HCT116 (cell line): ENCODE results near the gene TM9SF4. TPM values are rescaled to one million over a fixed set of nuclear protein-coding genes. Genes with fewer than 3 reads are reported as not detected.

Source experiments
- ATAC-seq: fragments of 200-7000 bp; cut with Tn5 transposase; 2 replicates; pipeline ENCODE4 v1.9.1; 2020; ENCODE audit warnings: mild to moderate bottlenecking, moderate library complexity
- BruUV-seq: library from RNA; stranded (reverse); fragments of 400-500 nt; replicated peaks from 2 replicates; lab custom pipeline; 2021; lab: Mats Ljungman, UMichigan
- CTCF ChIA-PET: fragments of 300-600 bp; sonication (Branson Sonifier 250); formaldehyde crosslinking; loops from one replicate; lab custom pipeline; 2021; ENCODE audit warnings: antibody characterized with exemption; lab: Charles Lee
- POLR2A ChIA-PET: fragments of 300-600, 350-600 bp; sonication (Branson Sonifier 250); formaldehyde crosslinking; loops from one replicate; lab custom pipeline; 2021; ENCODE audit warnings: antibody characterized with exemption; lab: Charles Lee
- RAD21 ChIA-PET, 2 experiments: fragments of 300-600 bp; sonication (Branson Sonifier 250); formaldehyde crosslinking; loops; one replicate each; lab custom pipeline; 2023; ENCODE audit warnings: low total read pairs in 2 of 2; ENCODE audit not compliant: uncharacterized antibody in 2 of 2, unreplicated experiment in 2 of 2, low non-redundant PET in 1 of 2; lab: Charles Lee
- DNase-seq: peaks from one replicate; pipeline ENCODE4 v3.0.0-alpha.2; 2010; ENCODE audit warnings: low read depth, low spot score
- H2AFZ ChIP-seq: fragments of 200-600 bp; shearing (Covaris generic), sonication (generic); 2 replicates; pipeline ENCODE4 v1.6.1; 2017; ENCODE audit warnings: low read depth, mixed run types, mixed read lengths, antibody characterized with exemption, low read length; ENCODE audit not compliant: poor library complexity, severe bottlenecking
- H3K27ac ChIP-seq: 2 replicates; pipeline ENCODE4 v1.5.1; 2012; ENCODE audit warnings: low read depth, low read length
- H3K27me3 ChIP-seq: fragments of 200-600 bp; sonication (generic); 2 replicates; pipeline ENCODE4 v1.6.1; 2016; ENCODE audit warnings: mixed run types, low read length, mixed read lengths; ENCODE audit not compliant: insufficient read depth
- H3K36me3 ChIP-seq, 2 experiments: fragments of 200-500 bp in 1 of 2; fragments of 200-600 bp in 1 of 2; sonication (Bioruptor generic) in 1 of 2; sonication (generic) in 1 of 2; 2 replicates each; pipeline versions ENCODE4 v1.5.1 to v1.6.1; 2014 to 2016; ENCODE audit warnings: low read length in 2 of 2, inconsistent platforms in 1 of 2, mixed read lengths in 1 of 2, mixed run types in 1 of 2; ENCODE audit not compliant: insufficient read depth in 2 of 2, control insufficient read depth in 1 of 2
- H3K4me1 ChIP-seq, 2 experiments: fragments of 200-600 bp in 1 of 2; sonication (generic) in 1 of 2; 2 replicates each; pipeline versions ENCODE4 v1.5.1 to v1.6.1; 2012 to 2017; ENCODE audit warnings: low read length in 2 of 2, inconsistent platforms in 1 of 2, mild to moderate bottlenecking in 1 of 2, mixed read lengths in 1 of 2, mixed run types in 1 of 2, moderate library complexity in 1 of 2; ENCODE audit not compliant: insufficient read depth in 2 of 2, control insufficient read depth in 1 of 2
- H3K4me2 ChIP-seq: fragments of 200-600 bp; sonication (generic); 2 replicates; pipeline ENCODE4 v1.6.1; 2017; ENCODE audit warnings: mixed run types, low read length, mixed read lengths
- H3K4me3 ChIP-seq, 2 experiments: fragments of 200-600 bp in 1 of 2; sonication (generic) in 1 of 2; replicated peaks in 1 of 2; 2 replicates each; pipeline ENCODE4 v1.5.1; 2011 to 2016; ENCODE audit warnings: low read length in 2 of 2, control low read depth in 1 of 2, low read depth in 1 of 2, mild to moderate bottlenecking in 1 of 2, mixed read lengths in 1 of 2, mixed run types in 1 of 2
- H3K79me2 ChIP-seq: fragments of 200-600 bp; sonication (generic); 2 replicates; pipeline ENCODE4 v1.6.1; 2017; ENCODE audit warnings: mild to moderate bottlenecking, mixed run types, low read length, moderate library complexity, mixed read lengths; ENCODE audit not compliant: insufficient read depth
- H3K9ac ChIP-seq: fragments of 200-600 bp; sonication (generic); 2 replicates; pipeline ENCODE4 v1.6.1; 2016; ENCODE audit warnings: low read length, mixed read lengths
- H3K9me2 ChIP-seq: fragments of 200-600 bp; sonication (generic), shearing (Covaris generic); 2 replicates; pipeline ENCODE4 v1.6.1; 2017; ENCODE audit warnings: mixed run types, mild to moderate bottlenecking, moderate library complexity; ENCODE audit not compliant: insufficient read depth
- H3K9me3 ChIP-seq, 2 experiments: fragments of 200-500 bp in 1 of 2; fragments of 200-600 bp in 1 of 2; sonication (Bioruptor generic) in 1 of 2; sonication (generic) in 1 of 2; 2 replicates each; pipeline ENCODE4 v1.6.1; 2014 to 2017; ENCODE audit warnings: low read length in 2 of 2, mixed read lengths in 2 of 2, inconsistent platforms in 1 of 2, low read depth in 1 of 2, mild to moderate bottlenecking in 1 of 2, mixed run types in 1 of 2, moderate library complexity in 1 of 2; ENCODE audit not compliant: control insufficient read depth in 1 of 2, insufficient read depth in 1 of 2
- H4K20me1 ChIP-seq: fragments of 200-600 bp; sonication (generic), shearing (Covaris generic); 2 replicates; pipeline ENCODE4 v1.6.1; 2017; ENCODE audit warnings: mixed run types, mild to moderate bottlenecking, moderate library complexity; ENCODE audit not compliant: insufficient read depth
- EZH2 ChIP-seq: fragments of 200-600 bp; sonication (generic); IDR thresholded peaks from 2 replicates; pipeline ENCODE4 v1.6.1; 2017; ENCODE audit warnings: antibody characterized with exemption, mixed run types
- FOSL1 ChIP-seq: IDR thresholded peaks from 2 replicates; pipeline ENCODE4 v1.6.1; 2012; ENCODE audit warnings: low read depth
- MAX ChIP-seq: IDR thresholded peaks from 2 replicates; pipeline ENCODE4 v1.6.1; 2012
- REST ChIP-seq: IDR thresholded peaks from 2 replicates; pipeline ENCODE4 v1.6.1; 2012; ENCODE audit warnings: low read depth
- SIN3A ChIP-seq: IDR thresholded peaks from 2 replicates; pipeline ENCODE4 v1.6.1; 2012; ENCODE audit warnings: low read depth
- SP1 ChIP-seq: IDR thresholded peaks from 2 replicates; pipeline ENCODE4 v1.6.1; 2012; ENCODE audit warnings: low read depth
- SRF ChIP-seq: IDR thresholded peaks from 2 replicates; pipeline ENCODE4 v1.6.1; 2012; ENCODE audit warnings: low read depth
- ZBTB33 ChIP-seq: IDR thresholded peaks from 2 replicates; pipeline ENCODE4 v1.6.1; 2011; ENCODE audit warnings: mild to moderate bottlenecking, low read length, moderate library complexity; ENCODE audit not compliant: insufficient replicate concordance; ENCODE audit errors: extremely low read depth
- ZFX ChIP-seq: fragments of 450-650 bp; IDR thresholded peaks from 2 replicates; pipeline ENCODE4 v1.6.1; 2017
- intact Hi-C: fragments of 100-400 bp; cut with micrococcal nuclease; formaldehyde crosslinking; loops from 2 replicates; pipeline ENCODE4 v1.10.0; 2022
- total RNA-seq: library from RNA; stranded (reverse); gene quantifications from one replicate; pipeline ENCODE4 v1.2.1, GENCODE V29; 2021; ENCODE audit not compliant: unreplicated experiment

The TM9SF4 gene
- total RNA-seq, 1 experiment from 2014 or later = 51.2 TPM

- Histone ChIP-seq H3K79me2 (peaks cover 91% of the 10 kb centered on the region), H3K9me3 (no peaks in the 10 kb centered on the region), H3K9ac (no peak overlapping the region), H3K4me3 (no peak overlapping the region), H3K36me3 (peaks cover 8 to 10% of the 10 kb centered on the region in 2 experiments; a peak in 2 of 4 replicates), H4K20me1 (peaks cover 6% of the 10 kb centered on the region; the same call in 1 of the 2 replicates), H3K4me2 (no peak overlapping the region), H3K4me1 (peaks cover 6 to 17% of the 10 kb centered on the region in 2 experiments), H3K27me3 (no peaks in the 10 kb centered on the region), H3K9me2 (no peaks in the 10 kb centered on the region), H3K27ac (no peak overlapping the region), H2AFZ (no peak overlapping the region)
- no peak for TF ChIP-seq MAX
- TF ChIP-seq SP1 = no peak
- no peak for TF ChIP-seq SRF
- TF ChIP-seq ZFX = no peak
- TF ChIP-seq FOSL1 = no peak
- no peak for TF ChIP-seq ZBTB33
- no peak for TF ChIP-seq REST
- no peak for TF ChIP-seq SIN3A
- TF ChIP-seq EZH2 = no peak
- no peak for ATAC-seq
- BruUV-seq = no TSS peak
- ChIA-PET POLR2A (no interaction called here), RAD21 (no interaction called here), CTCF (interaction anchor here (0.6 kb wide), 1 partner anchor 261 kb away, joined by 4 read pairs; no protein-coding TSS in a partner anchor)
- no peak for DNase-seq
- intact Hi-C loops = no loop called here
Measured at GRCh38 chr20:32113591-32114260, 4.2 kb downstream of the TM9SF4 start.
